Sigmoid colon (tissue), 4 donors: ENCODE measurements around the gene AKT1S1.

ENCODE experiments used
- EP300 ChIP-seq, 4 donors: sonication (generic); formaldehyde crosslinking; IDR thresholded peaks; one replicate each; pipeline ENCODE4 v1.6.1; 2017; ENCODE audit warnings: antibody characterized with exemption in 4 of 4
- POLR2A ChIP-seq, 2 donors: fragments of 450-650 bp; IDR thresholded peaks; one replicate each; pipeline ENCODE4 v1.6.1; 2016; ENCODE audit warnings: antibody characterized with exemption in 2 of 2, mild to moderate bottlenecking in 2 of 2, moderate library complexity in 2 of 2
- TF ChIP-seq, protein P1 (sequence below), 4 experiments: fragments of 450-650 bp in 3 of 4; fragments of 200-600 bp in 1 of 4; IDR thresholded peaks; one replicate each; pipeline ENCODE4 v1.5.1; 2016 to 2019; ENCODE audit warnings: antibody characterized with exemption in 4 of 4, mild to moderate bottlenecking in 3 of 4, moderate library complexity in 2 of 4

DNA sequence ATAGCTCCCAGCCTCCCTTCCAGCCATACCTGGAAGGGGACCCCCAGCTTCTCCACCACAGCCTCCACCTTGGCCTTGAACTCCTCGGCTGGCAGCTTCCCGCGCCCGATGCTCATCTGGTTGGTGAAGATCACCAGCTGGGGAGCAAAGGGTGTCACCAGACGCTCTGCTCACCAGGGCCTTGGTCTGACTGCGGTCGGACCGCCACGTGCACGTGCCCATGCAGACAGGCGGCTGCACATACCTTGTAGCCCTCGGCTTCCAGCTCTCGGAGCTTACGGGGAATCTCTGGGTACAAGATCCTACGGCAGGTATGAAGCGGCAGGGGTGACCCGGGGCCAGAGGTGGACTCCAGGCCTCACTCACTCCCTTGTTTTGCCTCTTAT is 13.2 kb downstream of the AKT1S1 start:
- TF ChIP-seq POLR2A (IDR thresholded peaks at IDR 0.05) (no peak), EP300 (IDR thresholded peaks at IDR 0.05) (no peak)
- TF ChIP-seq, protein P1, sequence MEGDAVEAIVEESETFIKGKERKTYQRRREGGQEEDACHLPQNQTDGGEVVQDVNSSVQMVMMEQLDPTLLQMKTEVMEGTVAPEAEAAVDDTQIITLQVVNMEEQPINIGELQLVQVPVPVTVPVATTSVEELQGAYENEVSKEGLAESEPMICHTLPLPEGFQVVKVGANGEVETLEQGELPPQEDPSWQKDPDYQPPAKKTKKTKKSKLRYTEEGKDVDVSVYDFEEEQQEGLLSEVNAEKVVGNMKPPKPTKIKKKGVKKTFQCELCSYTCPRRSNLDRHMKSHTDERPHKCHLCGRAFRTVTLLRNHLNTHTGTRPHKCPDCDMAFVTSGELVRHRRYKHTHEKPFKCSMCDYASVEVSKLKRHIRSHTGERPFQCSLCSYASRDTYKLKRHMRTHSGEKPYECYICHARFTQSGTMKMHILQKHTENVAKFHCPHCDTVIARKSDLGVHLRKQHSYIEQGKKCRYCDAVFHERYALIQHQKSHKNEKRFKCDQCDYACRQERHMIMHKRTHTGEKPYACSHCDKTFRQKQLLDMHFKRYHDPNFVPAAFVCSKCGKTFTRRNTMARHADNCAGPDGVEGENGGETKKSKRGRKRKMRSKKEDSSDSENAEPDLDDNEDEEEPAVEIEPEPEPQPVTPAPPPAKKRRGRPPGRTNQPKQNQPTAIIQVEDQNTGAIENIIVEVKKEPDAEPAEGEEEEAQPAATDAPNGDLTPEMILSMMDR (IDR thresholded peaks at IDR 0.05), result no peak
